DND-41 (cell line): ENCODE data around the gene PEDS1.

ENCODE experiments used
- CTCF ChIP-seq: IDR thresholded peaks from 2 replicates; pipeline ENCODE4 v1.5.1; 2012; ENCODE audit warnings: borderline replicate concordance, low read length, moderate library complexity, mild to moderate bottlenecking; ENCODE audit not compliant: poor library complexity, severe bottlenecking; ENCODE audit errors: extremely low read depth
- EZH2 ChIP-seq: IDR thresholded peaks from 3 replicates; pipeline ENCODE4 v1.6.1; 2012; ENCODE audit warnings: borderline replicate concordance, low read depth, mild to moderate bottlenecking, moderate library complexity, low read length, inconsistent platforms; ENCODE audit not compliant: severe bottlenecking

- TF ChIP-seq CTCF (no peak), EZH2 (no peak)
These were observed 10.2 kb upstream of the PEDS1 start for GRCh38 chr20:50163570-50164317.
